Mesothelial cell of epicardium (in vitro differentiated cells): ENCODE measurements around the gene CENPO. TPM values are rescaled to one million over a fixed set of nuclear protein-coding genes. Genes with fewer than 3 reads are reported as not detected.

Experiments
- DNase-seq, 2 experiments: peaks; one replicate each; pipeline ENCODE4 v3.0.0; 2021; ENCODE audit warnings: low spot score in 2 of 2; ENCODE audit not compliant: unreplicated experiment in 2 of 2
- H3K27ac Mint-ChIP-seq: 2 replicates; pipeline ENCODE4 v1.8.0; 2021; ENCODE audit warnings: mixed read lengths
- H3K27me3 Mint-ChIP-seq: 2 replicates; pipeline ENCODE4 v1.8.0; 2021; ENCODE audit warnings: low read depth, mixed read lengths
- H3K36me3 Mint-ChIP-seq: 2 replicates; pipeline ENCODE4 v1.8.0; 2021; ENCODE audit warnings: mixed read lengths
- H3K4me1 Mint-ChIP-seq: 2 replicates; pipeline ENCODE4 v1.8.0; 2021; ENCODE audit warnings: mixed read lengths
- H3K4me3 Mint-ChIP-seq: 2 replicates; pipeline ENCODE4 v1.8.0; 2021; ENCODE audit warnings: mild to moderate bottlenecking, moderate library complexity, mixed read lengths
- H3K9me3 Mint-ChIP-seq: 2 replicates; pipeline ENCODE4 v1.8.0; 2021; ENCODE audit warnings: mixed read lengths
- CTCF ChIP-seq: fragments of 200-600 bp; sonication (generic); IDR thresholded peaks from one replicate; pipeline ENCODE4 v1.5.0; 2021; ENCODE audit warnings: antibody characterized with exemption; ENCODE audit not compliant: unreplicated experiment
- total RNA-seq: library from RNA; stranded (reverse); gene quantifications from 3 replicates; pipeline ENCODE4 v1.2.1, GENCODE V29; 2021

The CENPO gene
- total RNA-seq, 1 donor from 2014 or later, result 18.8 TPM

GRCh38 chr2:24814516-24814915 lies 21.3 kb downstream of the CENPO start:
- no peaks in the 10 kb centered on the region for H3K27me3 Mint-ChIP-seq
- no peak for TF ChIP-seq CTCF
- H3K4me3 Mint-ChIP-seq, result no peak overlapping the region
- H3K36me3 Mint-ChIP-seq, result peaks cover 27% of the 10 kb centered on the region
- no peak for DNase-seq
- H3K9me3 Mint-ChIP-seq, result no peaks in the 10 kb centered on the region
- peaks cover 3% of the 10 kb centered on the region for H3K4me1 Mint-ChIP-seq
- H3K27ac Mint-ChIP-seq, result peak overlapping the region; percentile 15

GRCh38 chr2:24815171-24815570 lies 21.9 kb downstream of the CENPO start:
- Mint-ChIP-seq H3K9me3 (no peaks in the 10 kb centered on the region), H3K4me1 (peaks cover 3% of the 10 kb centered on the region), H3K36me3 (peaks cover 31% of the 10 kb centered on the region), H3K4me3 (no peak overlapping the region), H3K27ac (no peak overlapping the region), H3K27me3 (no peaks in the 10 kb centered on the region)
- TF ChIP-seq CTCF, result no peak
- DNase-seq, result no peak

GRCh38 chr2:24816404-24816803 lies 23.2 kb downstream of the CENPO start:
- Mint-ChIP-seq H3K27ac (no peak overlapping the region), H3K4me3 (no peak overlapping the region), H3K4me1 (peaks cover 3% of the 10 kb centered on the region), H3K27me3 (no peaks in the 10 kb centered on the region), H3K9me3 (no peaks in the 10 kb centered on the region), H3K36me3 (peaks cover 38% of the 10 kb centered on the region)
- TF ChIP-seq CTCF, result no peak
- DNase-seq, result no peak

- no peaks in the 10 kb centered on the region for H3K9me3 Mint-ChIP-seq
- H3K27ac Mint-ChIP-seq, result peak overlapping the region; percentile 65
- no peak overlapping the region for H3K4me3 Mint-ChIP-seq
- TF ChIP-seq CTCF, result no peak
- DNase-seq, result no peak
- H3K36me3 Mint-ChIP-seq, result peaks cover 38% of the 10 kb centered on the region
- no peaks in the 10 kb centered on the region for H3K27me3 Mint-ChIP-seq
- peaks cover 3% of the 10 kb centered on the region for H3K4me1 Mint-ChIP-seq
Measured at GRCh38 chr2:24816884-24817283, 23.7 kb downstream of the CENPO start.

GRCh38 chr2:24818721-24819167 lies 25.5 kb downstream of the CENPO start:
- peaks cover 35% of the 10 kb centered on the region for H3K36me3 Mint-ChIP-seq
- no peak for TF ChIP-seq CTCF
- no peaks in the 10 kb centered on the region for H3K9me3 Mint-ChIP-seq
- H3K27me3 Mint-ChIP-seq, result no peaks in the 10 kb centered on the region
- no peak overlapping the region for H3K4me3 Mint-ChIP-seq
- no peak for DNase-seq
- H3K27ac Mint-ChIP-seq, result no peak overlapping the region
- H3K4me1 Mint-ChIP-seq, result peaks cover 3% of the 10 kb centered on the region
